HG03280 (cell line): ENCODE results near the gene SKI.
A peak's percentile ranks its signal among the peaks of the same experiment; 100 is the strongest.

Source experiments
- ATAC-seq: cut with Tn5 transposase; IDR thresholded peaks from one replicate; pipeline ENCODE4 v1.9.1; 2021; ENCODE audit warnings: mild to moderate bottlenecking, moderate library complexity; ENCODE audit not compliant: unreplicated experiment

Gene SKI

DNA sequence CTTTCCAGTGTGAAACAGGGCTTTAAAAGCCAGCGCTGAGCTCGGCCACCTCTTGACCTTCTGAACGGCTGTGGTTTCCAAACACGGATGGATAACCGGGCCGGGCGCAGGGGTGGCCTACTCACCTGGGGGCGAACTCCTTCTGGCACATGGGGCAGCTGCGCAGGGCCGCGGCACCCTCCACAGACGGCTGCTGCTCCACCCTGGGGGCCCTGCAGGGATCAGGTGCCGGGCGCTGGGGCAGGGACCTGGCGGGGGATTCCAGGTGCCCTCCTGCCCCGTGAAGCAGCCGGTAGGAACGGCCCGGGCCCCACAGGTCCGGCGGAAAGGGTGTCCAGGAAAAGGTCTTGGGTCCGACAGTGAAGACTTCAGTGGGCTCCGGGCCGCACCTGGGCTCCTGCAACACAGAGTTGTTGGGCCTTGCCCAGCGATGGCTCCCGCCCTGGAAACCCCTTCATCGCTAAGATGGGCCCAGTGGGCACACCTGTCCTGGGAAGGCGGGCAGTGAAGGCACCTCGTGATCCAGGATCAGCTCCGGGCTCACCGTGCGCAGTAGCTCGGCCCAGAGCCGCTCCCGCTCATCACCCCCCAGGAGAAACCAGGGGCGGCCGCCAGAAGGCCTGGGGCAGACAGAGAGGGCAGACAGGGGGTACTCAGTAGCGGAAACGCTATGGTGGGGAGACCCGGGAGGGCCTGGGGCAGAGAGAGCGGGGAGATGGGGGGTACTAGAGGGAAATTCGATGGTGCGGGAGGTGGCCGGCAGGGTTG is 34.4 kb upstream of the SKI start:
- ATAC-seq = no peak

DNA sequence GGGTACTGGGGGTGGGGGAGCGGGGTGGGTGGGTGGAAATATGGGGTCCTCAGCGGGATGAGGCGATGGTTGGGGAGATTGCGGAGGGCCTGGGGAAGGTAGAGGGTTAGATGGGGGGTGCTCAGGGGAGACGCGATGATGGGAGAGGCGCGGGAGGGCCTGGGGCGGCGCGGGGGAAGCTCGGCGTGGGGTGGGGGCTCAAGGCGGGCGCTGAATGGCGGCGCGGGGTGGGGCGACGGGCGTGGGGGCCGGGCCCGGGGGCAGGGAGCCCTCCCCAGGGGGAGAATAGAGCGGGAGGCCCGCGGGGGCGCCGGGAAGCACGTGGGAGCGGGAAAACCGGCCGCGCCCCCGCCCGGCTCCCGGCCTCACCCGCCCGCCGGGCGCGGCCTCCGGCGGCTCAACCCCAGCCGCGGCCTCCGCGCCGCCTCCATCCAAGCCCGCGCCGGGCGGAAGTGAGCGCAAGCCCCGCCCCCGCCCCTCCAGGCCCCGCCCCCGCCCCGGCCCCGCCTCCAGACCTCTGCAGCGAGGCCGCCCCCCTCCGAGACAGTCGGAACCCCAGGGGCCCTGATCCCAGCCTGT is 33.7 kb upstream of the SKI start, which contains the start of gene FAAP20:
FAAP20 (minus strand) TSS at position 454 of the 579 bp plus-strand sequence; CDS start at position 431, 23 bp downstream.
- peak; percentile 61 for ATAC-seq

DNA sequence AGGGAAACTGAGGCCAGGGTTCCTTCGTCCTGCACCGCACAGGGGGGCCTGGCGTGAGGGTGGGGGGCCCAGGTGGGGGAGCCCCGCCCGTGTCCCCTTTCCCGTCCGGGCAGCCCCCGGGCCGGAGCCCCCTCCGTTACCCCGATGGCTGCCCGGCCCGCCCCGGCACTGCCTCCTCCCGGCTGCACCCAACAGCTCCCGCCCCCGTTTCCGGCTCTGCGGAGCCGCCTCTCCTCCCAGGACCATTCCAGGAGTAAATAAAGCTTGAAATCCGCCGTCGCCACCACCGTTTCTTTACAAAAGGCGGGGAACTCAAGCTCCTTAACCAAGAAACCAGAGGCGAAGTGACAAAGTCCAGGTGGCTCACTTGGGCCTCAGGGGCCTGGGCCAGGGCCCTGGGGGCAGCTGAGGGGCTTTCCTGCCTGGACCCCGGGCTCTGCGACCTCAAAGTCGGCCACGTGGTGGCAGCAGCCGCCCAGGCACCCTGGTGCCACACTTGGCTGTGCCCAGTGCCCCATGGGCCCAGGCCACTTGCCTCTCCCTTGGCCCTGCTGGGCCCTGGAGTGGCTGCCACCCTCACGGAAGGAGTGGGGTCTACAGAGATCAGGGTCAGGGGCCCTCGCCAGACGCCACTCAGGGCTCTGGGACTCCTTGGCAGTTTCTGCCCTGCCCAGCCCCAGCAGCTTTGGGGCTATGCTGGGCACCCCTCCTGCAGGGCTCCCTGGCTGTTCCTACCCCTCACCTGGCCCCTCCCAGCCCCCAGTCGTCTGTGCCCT is 33.0 kb upstream of the SKI start:
- ATAC-seq = peak; percentile 68

DNA sequence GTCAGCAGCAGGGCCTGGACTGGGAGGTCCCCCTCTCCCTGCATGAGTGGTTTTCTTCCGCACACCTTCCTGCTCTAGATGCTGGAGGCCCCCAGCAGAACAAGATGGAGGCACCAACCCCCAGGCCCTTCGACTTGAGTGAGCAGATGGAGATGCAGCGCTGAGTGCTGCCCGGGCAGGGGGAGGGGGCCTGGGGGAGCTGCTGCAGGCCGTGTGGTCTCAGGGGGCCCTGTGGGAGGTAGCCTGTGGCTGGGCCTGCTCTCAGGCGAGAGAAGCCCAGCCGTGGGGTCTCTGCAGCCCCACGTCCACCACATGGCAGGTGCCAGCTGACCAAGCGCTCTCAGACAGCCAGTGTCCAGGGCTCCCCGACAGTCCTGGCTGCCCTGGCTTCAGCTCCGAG is 32.3 kb upstream of the SKI start:
- no peak for ATAC-seq

DNA sequence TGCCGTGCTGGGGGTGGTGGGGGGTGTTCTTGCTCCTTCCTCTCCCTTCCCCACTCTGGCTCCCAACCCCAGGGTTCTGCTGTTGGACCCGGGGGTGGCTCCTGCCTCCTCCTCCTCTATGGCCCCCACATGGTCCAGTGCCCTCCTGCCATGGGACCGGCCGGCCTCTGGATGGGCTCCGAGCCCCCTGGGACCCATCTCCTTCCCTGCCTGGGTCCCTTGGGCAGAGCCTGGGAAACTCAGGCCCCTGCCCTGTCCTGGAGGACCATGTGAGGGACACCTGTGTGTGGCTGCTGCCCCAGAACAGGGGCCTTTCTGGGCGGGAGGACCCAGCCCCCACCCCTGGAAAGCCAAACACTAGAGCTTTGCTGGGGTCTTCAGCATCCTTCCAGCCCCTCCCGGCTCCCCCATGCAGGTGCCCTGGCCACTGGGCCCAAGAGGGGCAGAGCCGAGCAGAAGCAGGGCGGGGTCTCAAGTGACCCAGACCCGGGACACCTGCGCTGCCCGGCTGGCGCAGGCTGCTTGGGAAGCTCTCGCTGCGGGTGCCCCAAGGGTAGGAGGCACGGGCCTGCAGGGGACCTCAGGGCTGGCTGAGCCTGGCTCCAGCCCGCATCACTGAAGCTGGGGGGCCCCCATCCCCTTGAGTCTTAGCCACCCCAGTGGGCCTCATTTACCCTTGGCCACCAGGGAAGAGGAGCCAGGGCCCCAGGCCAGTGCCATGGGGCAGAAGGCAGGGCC is 31.0 kb upstream of the SKI start:
- no peak for ATAC-seq

DNA sequence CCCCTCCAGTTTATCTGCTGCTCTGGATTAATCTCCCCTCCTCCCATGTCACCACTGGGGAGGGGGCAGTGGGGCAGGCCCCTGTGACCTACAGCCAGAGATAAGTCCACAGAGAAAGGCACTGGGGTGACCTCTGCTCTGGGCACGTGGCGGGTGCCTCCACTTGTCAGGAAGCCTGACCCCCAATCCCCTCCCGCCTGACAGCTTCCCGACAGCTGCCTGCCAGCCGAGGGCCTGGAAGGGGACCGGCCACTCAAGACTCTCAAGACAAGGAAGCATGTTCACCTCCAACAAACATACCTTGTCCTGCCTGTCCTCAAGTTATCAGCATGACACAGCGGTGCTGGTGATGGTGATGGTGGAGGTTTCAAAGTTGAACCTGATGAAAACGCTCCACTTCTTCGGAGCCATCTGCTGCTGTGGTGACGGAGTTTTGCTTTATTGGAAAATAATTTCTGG is 30.4 kb upstream of the SKI start:
- ATAC-seq = no peak

DNA sequence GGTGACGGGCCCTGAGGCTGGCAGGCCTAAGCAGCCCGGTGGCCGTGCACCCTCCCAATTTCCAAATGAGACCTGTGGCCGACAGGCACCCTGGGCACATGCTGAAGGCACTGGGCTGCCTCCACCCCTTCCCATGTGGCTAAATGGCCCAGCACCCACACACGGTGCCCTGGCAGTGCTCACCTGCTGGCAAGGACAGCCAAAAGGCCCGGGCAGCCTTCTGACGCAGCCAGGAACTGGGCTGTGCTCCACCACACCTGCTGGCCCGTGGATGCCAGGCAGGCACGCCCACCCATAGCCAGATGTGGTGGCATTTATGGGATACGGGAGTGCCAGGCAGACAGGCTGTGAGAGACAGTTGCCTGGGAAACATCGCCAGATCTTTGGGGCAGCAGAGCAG is 29.5 kb upstream of the SKI start:
- no peak for ATAC-seq

DNA sequence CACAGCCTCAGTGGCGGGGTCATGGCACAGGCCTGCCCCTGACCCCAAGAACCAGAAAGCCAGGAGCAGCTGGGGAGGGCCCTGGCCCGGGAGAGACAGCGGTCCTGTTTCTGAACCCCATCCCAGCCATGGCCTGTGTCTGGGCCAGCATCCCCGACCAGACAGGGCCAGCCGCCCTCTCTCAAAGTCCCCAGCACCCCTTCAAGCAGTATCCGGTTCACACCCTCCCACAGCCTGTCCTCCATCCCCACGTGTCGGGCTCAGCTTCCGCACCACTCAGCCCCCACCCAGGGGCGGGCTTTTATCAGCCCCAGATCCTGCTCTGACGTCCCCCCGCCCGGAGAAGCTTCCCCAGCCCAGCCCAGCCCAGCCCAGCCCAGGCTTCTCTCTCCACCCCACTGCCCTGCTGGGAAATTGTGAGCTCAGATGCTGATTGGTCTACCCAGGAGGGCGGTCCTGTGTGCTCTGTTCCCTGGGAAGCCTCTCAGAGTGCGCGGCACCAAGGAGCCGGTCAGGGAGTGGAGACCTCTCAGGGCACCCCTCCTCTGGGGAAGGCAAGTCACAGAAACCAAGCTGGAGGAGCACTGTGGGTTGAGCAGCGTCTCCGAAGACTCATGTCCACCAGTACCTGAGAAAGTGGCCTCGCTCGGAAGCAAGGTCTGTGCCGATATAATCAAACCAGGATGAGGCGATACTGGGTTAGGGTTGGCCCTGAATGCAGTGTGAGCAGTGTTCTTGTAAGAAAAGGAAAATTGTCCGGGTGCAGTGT is 28.9 kb upstream of the SKI start:
- ATAC-seq = no peak

DNA sequence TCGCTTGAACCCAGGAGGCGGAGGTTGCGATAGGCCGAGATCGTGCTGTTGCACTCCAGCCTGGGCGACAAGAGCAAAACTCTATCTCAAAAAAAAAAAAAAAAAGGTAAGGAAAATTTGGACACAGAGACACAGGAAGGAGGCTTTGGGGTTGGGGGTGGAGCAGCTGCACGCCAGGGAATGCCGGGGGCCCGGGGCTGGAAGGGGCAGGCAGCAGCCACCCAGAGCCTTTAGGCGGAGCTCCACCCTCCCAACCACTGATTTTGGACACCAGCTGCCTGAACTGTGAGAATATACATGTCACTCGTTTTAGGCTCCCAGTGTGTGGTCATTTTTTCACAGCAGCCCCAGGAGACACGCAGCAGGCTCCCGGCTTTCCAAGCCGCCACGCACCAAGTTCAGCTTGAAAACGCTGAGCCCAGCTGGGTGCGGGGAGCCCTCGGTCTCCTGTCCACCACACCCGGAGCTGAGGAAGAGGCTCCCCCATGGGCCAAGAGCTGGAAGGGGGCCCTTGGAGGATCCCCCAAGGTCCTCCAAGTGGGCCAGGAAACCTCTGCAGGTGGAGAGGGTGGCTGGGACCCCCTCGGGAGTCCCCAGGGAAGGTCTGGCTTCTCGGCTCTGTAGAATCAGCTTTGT is 27.7 kb upstream of the SKI start:
- ATAC-seq = no peak

DNA sequence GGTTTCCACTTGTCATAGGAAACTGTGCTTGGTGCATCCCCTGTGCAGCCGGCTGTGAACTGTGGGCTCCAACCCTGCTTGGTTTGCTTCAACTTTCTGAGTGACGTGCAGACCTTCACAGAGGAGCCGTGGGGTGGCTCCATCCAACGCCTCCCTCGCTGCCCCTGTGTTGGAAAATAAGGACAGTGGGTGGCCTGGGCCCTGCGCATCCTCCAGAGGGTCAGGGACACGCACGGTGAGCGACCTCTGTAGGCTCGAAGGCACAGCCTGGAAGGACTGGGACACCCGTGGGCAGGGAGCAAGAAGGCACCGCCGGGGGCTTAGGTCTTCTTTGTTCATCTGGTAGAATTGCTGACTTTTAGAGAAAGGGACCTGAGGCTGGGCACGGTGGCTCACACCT is 27.1 kb upstream of the SKI start:
- no peak for ATAC-seq

DNA sequence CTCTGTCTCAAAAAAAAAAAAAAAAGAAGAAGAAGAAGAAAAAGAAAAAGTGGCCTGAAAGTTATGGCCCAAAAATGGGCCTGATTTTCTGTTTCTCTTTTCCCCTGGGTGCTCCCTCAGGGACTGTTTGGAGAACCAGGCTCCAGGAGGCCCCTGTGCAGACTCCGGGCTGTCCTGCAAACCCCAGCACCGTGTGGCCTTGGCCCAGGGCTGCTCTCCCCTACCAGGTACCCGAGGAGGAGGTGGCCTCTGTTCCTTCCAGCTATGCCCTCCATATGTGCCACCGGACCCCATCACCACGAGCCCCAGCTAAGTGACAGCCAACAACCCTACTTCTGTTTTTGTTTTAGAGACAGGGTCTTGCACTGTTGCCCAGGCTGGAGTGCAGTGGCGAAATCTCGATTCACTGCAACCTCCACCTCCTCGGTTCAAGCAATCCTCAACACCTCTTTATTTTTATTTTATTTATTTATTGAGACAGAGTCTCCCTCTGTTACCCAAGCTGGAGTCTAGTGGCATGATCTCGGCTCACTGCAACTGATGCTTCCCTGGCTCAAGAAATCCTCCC is 26.0 kb upstream of the SKI start:
- ATAC-seq = no peak

DNA sequence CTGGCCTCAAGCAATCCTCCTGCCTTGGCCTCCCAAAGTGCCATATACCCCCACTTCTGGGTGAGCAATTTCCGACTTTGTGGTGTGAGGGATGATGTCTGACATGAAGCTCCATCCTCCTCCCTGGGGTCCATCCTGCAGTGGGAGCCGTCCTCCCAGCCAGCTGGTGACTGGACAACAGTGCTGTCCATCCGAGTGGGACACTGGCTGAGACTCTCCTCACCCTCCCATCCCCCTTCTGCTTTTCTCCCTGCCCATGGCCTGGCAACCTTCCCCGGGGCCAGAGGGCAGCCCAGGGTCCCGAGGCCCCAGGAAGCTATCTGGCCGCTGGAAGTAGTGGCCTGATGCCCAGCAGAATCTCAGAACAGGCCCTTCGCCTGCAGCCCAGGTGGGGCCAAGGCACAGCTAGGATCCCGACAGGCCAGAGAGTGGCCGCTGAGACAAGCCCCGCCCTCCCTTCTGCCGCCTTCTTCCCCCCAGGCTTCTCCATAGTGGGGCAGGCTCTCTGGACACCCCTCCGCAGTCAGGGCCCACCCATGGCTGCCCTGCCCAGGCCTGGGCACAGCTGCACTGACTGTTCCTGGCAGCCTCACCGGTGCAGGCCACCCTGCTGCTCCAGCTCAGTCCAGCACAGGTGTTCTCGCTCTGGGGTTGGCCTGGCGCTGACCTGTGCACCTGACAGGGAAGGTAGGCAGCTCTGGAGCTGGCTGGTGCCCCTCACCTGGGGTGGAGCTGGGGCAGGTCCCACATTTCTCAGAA is 25.1 kb upstream of the SKI start:
- no peak for ATAC-seq

DNA sequence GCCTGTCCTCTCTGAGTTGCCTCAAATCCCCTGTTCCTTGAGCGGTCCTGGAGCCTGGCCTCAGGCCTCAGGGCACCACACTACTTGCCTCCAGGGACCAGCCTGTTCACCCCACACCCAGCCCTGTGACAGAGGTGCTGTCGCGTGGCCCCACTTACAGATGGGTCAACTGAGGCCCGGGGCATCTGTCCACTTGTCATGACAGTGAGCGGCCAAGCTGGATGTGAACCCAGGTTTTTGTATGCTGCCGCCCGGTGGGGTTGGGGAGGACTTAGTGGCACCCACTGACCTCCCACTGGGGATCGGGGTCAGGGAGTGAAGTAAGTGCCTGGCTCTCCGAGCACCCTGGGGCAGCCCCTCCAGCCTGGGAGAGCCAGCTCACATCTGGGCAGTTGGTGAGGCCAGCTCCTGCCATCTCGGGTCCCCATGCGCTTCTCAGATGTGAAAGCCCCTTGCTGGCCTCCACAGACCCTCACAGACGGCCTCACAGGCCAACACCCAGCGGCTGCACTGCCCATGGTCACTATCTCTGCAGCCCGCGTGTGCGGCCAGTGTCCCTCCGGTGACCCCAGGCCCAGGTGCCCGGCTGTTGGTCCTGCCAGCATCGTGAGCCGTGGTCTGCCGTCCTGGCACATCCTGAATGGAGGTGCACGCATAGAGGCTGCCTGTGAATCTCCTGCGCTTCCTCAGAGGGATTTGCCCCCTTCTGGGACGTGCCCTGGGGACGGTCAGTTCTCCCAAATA is 24.3 kb upstream of the SKI start:
- ATAC-seq = no peak

DNA sequence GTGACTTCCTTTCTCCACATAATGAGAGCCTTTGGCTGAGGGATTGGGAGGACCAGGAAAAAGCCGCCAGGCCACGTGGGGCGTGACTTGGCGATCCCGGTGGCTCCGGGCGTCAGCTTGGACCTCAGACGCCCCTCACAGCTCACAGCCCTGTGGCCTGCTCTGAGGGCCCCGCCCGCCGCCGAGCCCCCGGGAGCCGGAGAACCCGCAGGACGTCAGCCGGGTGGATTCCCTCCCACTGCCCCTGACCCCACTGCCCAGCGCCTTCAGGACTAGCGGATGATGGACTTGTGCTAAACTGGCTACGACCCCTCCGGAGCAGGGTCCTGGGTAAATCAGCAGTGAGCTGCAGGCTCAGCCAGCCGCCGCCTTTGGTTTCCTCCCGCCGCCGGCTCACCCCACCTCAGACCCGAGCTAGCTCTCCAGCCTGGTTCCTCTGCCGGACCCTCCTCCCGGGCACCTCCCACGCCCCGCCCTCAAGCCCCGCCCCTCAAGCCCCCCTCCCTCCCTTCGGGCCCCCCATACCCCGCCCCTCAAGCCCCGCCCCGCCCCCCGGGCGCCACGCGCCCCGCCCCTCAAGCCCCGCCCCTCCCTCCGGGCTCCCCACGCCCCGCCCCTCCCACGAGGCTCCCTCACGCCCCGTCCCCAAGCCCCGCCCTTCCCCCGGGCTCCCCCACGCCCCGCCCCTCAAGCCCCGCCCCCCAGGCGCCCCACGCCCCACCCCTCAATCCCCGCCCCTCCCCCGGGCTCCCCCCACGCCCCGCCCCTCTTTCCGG is 23.5 kb upstream of the SKI start:
- ATAC-seq = peak; percentile 29

DNA sequence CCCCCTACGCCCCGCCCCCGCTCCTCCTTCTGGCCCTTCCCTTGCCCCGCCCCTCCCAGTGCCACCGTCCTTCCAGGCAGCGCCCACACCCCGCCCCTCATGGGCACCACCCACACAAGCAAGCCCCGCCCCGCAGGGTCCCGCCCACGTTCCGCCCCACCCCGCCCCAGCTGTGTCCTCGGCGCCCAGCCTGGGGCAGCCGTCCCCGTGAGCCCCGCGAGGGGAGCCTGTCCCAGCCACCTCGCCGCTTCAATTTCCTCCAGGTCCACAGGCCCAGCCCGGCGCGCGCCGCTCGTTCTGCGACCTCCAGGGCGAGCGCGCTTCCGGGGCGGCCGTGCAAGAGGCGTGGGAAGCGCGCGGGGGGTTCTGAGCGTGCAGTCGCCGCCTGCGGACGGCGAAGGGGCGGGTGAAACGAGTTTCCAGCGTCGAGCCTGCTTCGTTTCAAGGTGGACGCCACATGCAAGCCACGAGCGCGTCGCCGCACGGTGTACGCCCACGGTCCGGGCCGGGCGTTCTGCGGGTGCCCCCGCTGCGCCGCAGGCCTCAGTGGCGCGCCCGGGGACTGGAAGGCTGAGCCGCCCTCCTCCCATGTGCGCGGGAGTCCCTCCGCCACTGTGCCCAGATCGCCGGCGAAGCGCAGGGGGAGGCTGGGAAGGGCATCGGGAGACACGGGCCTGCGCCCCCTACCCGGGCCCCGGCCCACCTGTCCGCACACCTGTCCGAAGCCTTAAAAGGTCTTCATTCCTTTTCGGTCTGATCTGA is 22.7 kb upstream of the SKI start:
- peak; percentile 74 for ATAC-seq

DNA sequence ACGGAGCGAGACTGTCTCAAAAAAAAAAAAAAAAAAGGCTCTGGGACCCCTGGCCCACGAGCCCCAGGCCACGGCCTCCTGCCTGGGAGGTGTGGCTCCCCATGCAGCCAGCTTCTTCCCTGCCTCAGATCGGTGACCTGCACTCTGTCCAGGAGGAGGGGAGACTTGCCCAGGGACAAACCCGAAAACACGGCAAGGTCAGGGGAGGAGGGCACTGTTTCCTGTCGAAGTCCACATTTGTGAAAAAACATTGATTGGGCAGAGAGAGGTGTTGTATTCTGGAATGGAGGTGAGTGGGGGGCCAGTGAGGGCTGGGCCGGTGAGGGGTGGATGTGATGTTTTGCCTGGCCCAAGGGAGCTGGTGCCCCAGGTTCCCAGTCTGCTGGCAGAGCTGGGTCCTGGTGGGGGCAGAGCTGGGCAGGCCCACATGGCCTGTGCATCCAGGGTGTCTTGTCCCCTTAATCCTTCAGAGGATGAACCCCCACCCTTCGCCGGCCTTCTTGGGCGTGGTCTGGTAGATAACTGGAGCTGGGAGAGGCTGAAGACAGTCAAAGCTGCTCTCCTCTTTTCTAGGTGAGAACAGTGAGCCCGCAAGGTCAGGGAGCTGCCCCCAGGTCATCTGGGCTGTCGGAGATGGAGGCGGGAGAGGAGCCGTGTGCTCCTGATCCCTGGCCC is 21.2 kb upstream of the SKI start:
- no peak for ATAC-seq
